ENCODE results near the gene GP2.

The GP2 gene

GRCh38 chr16:20327444-20328041 is at the start of gene GP2:
Gene GP2, minus strand, starts transcription at chr16:20327513. Its CDS starts 1,082 bp downstream, at chr16:20326431.
- no peak for DNase-seq

- DNase-seq, result no peak
Observed at GRCh38 chr16:20372701-20373100, 45.4 kb upstream of the GP2 start.

GRCh38 chr16:20369452-20370054 is 42.2 kb upstream of the GP2 start:
- DNase-seq, result no peak

GRCh38 chr16:20364051-20364450 is 36.7 kb upstream of the GP2 start:
- no peak for DNase-seq

GRCh38 chr16:20363191-20363590 is 35.9 kb upstream of the GP2 start:
- DNase-seq, result no peak

- DNase-seq, result no peak
Observed at GRCh38 chr16:20359997-20360396, 32.7 kb upstream of the GP2 start.

- DNase-seq, result no peak
Observed at GRCh38 chr16:20355114-20355782, 27.9 kb upstream of the GP2 start.

- DNase-seq, result no peak
Observed at GRCh38 chr16:20353379-20353778, 26.1 kb upstream of the GP2 start.

- no peak for DNase-seq
Observed at GRCh38 chr16:20352615-20353014, 25.3 kb upstream of the GP2 start, which contains the start of gene UMOD. Gene UMOD, minus strand, starts transcription at chr16:20352715. Its CDS starts 1,978 bp downstream, at chr16:20350737.

- no peak for DNase-seq
Observed at GRCh38 chr16:20349615-20350014, 22.3 kb upstream of the GP2 start.

GRCh38 chr16:20348365-20349185 is 21.3 kb upstream of the GP2 start:
- no peak for DNase-seq

GRCh38 chr16:20347666-20348364 is 20.5 kb upstream of the GP2 start:
- DNase-seq, result no peak

- DNase-seq, result no peak
Observed at GRCh38 chr16:20344611-20345010, 17.3 kb upstream of the GP2 start.

- DNase-seq, result no peak
Observed at GRCh38 chr16:20339744-20340143, 12.4 kb upstream of the GP2 start.

GRCh38 chr16:20336955-20337354 is 9.6 kb upstream of the GP2 start:
- no peak for DNase-seq

- no peak for DNase-seq
Observed at GRCh38 chr16:20334396-20334795, 7.1 kb upstream of the GP2 start.

GRCh38 chr16:20333120-20333519 is 5.8 kb upstream of the GP2 start:
- DNase-seq, result no peak

- no peak for DNase-seq
Observed at GRCh38 chr16:20332411-20332810, 5.1 kb upstream of the GP2 start.

- no peak for DNase-seq
Observed at GRCh38 chr16:20331635-20332034, 4.3 kb upstream of the GP2 start.

- no peak for DNase-seq
Observed at GRCh38 chr16:20329392-20330138, 2.3 kb upstream of the GP2 start.

- DNase-seq, result no peak
Observed at GRCh38 chr16:20326321-20326720, 992 bp downstream of the GP2 start.

- DNase-seq, result no peak
Observed at GRCh38 chr16:20325005-20325404, 2.3 kb downstream of the GP2 start.
